Measurements from ENCODE around the gene ENTR1. TPM values are rescaled to one million over a fixed set of nuclear protein-coding genes. Genes with fewer than 3 reads are reported as not detected.
A peak's percentile ranks its signal among the peaks of the same experiment; 100 is the strongest.

The ENTR1 gene
- total and polyA plus RNA-seq, 12 donors: 11.5 to 26.9 (median 15.8) TPM

GRCh38 chr9:136441191-136441680 lies 30.8 kb upstream of the ENTR1 start:
- Histone ChIP-seq H3K27me3 (no peaks in the 10 kb centered on the region), H3K27ac (peak overlapping the region in 1 of 10 donors; percentile 88), H3K9me3 (no peaks in the 10 kb centered on the region), H3K36me3 (peaks cover 3 to 68% (median 31%) of the 10 kb centered on the region in 9 donors), H3K4me3 (no peak overlapping the region), H3K4me1 (peaks cover 17 to 41% (median 35%) of the 10 kb centered on the region in 9 donors)
- WGBS, 2 donors: 92 to 95% methylated on average over 15 of the region's 15 CpGs
- intact Hi-C loops (cut with DNase I): no loop called here
- no peak for TF ChIP-seq CTCF (IDR thresholded peaks at IDR 0.05)
- DNase-seq: no peak
- ATAC-seq: no peak

- peak; percentile 54 to 97 (median 67) for TF ChIP-seq CTCF (IDR thresholded peaks at IDR 0.05)
- Histone ChIP-seq H3K4me3 (peak within 1 kb of the TSS; percentile 78 to 99 (median 96)), H3K36me3 (peaks cover 3 to 64% (median 21%) of the 10 kb centered on the region in 9 donors), H3K27ac (peak within 1 kb of the TSS; percentile 15 to 91 (median 88)), H3K9me3 (no peaks in the 10 kb centered on the region), H3K4me1 (peaks cover 18 to 43% (median 38%) of the 10 kb centered on the region in 9 donors), H3K27me3 (no peaks in the 10 kb centered on the region)
- WGBS, 2 donors: 4% methylated on average over 90 of the region's 90 CpGs
- intact Hi-C loops (cut with DNase I): no loop called here
- peak; percentile 78 to 85 for DNase-seq
- peak; percentile 70 to 93 (median 86) for ATAC-seq
These were observed 29.3 kb upstream of the ENTR1 start, which contains the start of gene INPP5E for GRCh38 chr9:136439481-136440408. Gene INPP5E (minus strand): TSS chr9:136439845. CDS start chr9:136439419, 426 bp downstream.

- ATAC-seq: peak; percentile 9 to 51 (median 17)
- no peak for TF ChIP-seq CTCF (IDR thresholded peaks at IDR 0.05)
- WGBS, 2 donors: 0% methylated on average over 86 to 91 of the region's 91 CpGs
- Histone ChIP-seq H3K27ac (peak overlapping the region; percentile 15 to 91 (median 88)), H3K9me3 (no peaks in the 10 kb centered on the region), H3K27me3 (no peaks in the 10 kb centered on the region), H3K36me3 (peaks cover 3 to 60% (median 21%) of the 10 kb centered on the region in 9 donors), H3K4me3 (peak overlapping the region; percentile 78 to 99 (median 96)), H3K4me1 (peaks cover 18 to 43% (median 38%) of the 10 kb centered on the region in 9 donors)
- intact Hi-C loops (cut with DNase I): no loop called here
- DNase-seq: peak in 1 of 2 donors; percentile 33
These were observed 28.4 kb upstream of the ENTR1 start for GRCh38 chr9:136438548-136439480.

Measured in heart right ventricle (tissue), 16 donors.